MM.1S (cell line): ENCODE data around the gene TMEM169.

ENCODE experiments used
- DNase-seq: peaks from one replicate; pipeline ENCODE4 v3.0.0-alpha.2; 2015
- H2AFZ ChIP-seq: fragments of 300-600 bp; sonication (generic); 2 replicates; pipeline ENCODE4 v1.6.0; 2016; ENCODE audit warnings: antibody characterized with exemption, low read length
- H3F3A ChIP-seq: fragments of 300-600 bp; sonication (generic); 2 replicates; pipeline ENCODE4 v1.6.1; 2016; ENCODE audit warnings: mild to moderate bottlenecking, antibody characterized with exemption, low read length, moderate library complexity, mixed read lengths; ENCODE audit not compliant: insufficient read depth
- H3K27ac ChIP-seq: fragments of 300-600 bp; sonication (generic); 2 replicates; pipeline ENCODE4 v1.5.1; 2016; ENCODE audit warnings: mild to moderate bottlenecking, low read length
- H3K27me3 ChIP-seq: fragments of 300-600 bp; sonication (generic); replicated peaks from 2 replicates; pipeline ENCODE4 v1.6.0; 2016; ENCODE audit warnings: low read length; ENCODE audit not compliant: insufficient read depth
- H3K36me3 ChIP-seq: fragments of 300-600 bp; sonication (generic); replicated peaks from 2 replicates; pipeline ENCODE4 v1.6.1; 2016; ENCODE audit warnings: mild to moderate bottlenecking, low read length, mixed read lengths; ENCODE audit not compliant: insufficient read depth
- H3K4me1 ChIP-seq: fragments of 300-600 bp; sonication (generic); 2 replicates; pipeline ENCODE4 v1.6.1; 2016; ENCODE audit warnings: low read length, mixed read lengths
- H3K4me2 ChIP-seq: fragments of 300-600 bp; sonication (generic); 2 replicates; pipeline ENCODE4 v1.6.0; 2016; ENCODE audit warnings: low read depth, low read length
- H3K4me3 ChIP-seq: fragments of 300-600 bp; sonication (generic); 2 replicates; pipeline ENCODE4 v1.5.1; 2016; ENCODE audit warnings: low read length, mixed read lengths
- H3K79me2 ChIP-seq: fragments of 300-600 bp; sonication (generic); 2 replicates; pipeline ENCODE4 v1.6.1; 2016; ENCODE audit warnings: mixed run types, low read length, mixed read lengths
- H3K9ac ChIP-seq: fragments of 300-600 bp; sonication (generic); 2 replicates; pipeline ENCODE4 v1.6.1; 2016; ENCODE audit warnings: low read length, mixed read lengths
- H3K9me2 ChIP-seq: fragments of 300-600 bp; sonication (generic); replicated peaks from 2 replicates; pipeline ENCODE4 v1.6.1; 2016; ENCODE audit warnings: mild to moderate bottlenecking, low read length, mixed read lengths; ENCODE audit not compliant: insufficient read depth
- H3K9me3 ChIP-seq: fragments of 300-600 bp; sonication (generic); replicated peaks from 2 replicates; pipeline ENCODE4 v1.6.1; 2016; ENCODE audit warnings: mild to moderate bottlenecking, low read length, mixed read lengths; ENCODE audit not compliant: insufficient read depth
- H4K20me1 ChIP-seq: fragments of 300-600 bp; sonication (generic); 2 replicates; pipeline ENCODE4 v1.6.1; 2016; ENCODE audit warnings: mild to moderate bottlenecking, low read length, moderate library complexity, mixed read lengths; ENCODE audit not compliant: insufficient read depth
- CTCF ChIP-seq: fragments of 300-600 bp; sonication (generic); IDR thresholded peaks from 2 replicates; pipeline ENCODE4 v1.5.1; 2016; ENCODE audit warnings: antibody characterized with exemption, low read length, mixed read lengths
- EZH2 ChIP-seq: fragments of 300-600 bp; sonication (generic); optimal IDR thresholded peaks from 2 replicates; pipeline ENCODE3; 2017; ENCODE audit warnings: low read depth, mild to moderate bottlenecking, antibody characterized with exemption, low read length, mixed read lengths
- EZH2phosphoT487 ChIP-seq: fragments of 300-600 bp; sonication (generic); IDR thresholded peaks from 2 replicates; pipeline ENCODE4 v1.6.1; 2018; ENCODE audit warnings: antibody characterized with exemption, low read length

TMEM169 gene

GRCh38 chr2:216064014-216064630 lies 17.6 kb upstream of the TMEM169 start:
- no peaks in the 10 kb centered on the region for H3K9me2 ChIP-seq
- H2AFZ ChIP-seq, result no peak overlapping the region
- H3K9me3 ChIP-seq, result no peaks in the 10 kb centered on the region
- TF ChIP-seq EZH2 (no peak), EZH2phosphoT487 (no peak), CTCF (no peak)
- no peaks in the 10 kb centered on the region for H3K79me2 ChIP-seq
- peaks cover 5% of the 10 kb centered on the region for H3K4me1 ChIP-seq
- no peak overlapping the region for H3K9ac ChIP-seq
- H3K27me3 ChIP-seq, result no peaks in the 10 kb centered on the region
- H3F3A ChIP-seq, result no peaks in the 10 kb centered on the region; the same call in 1 of the 2 replicates
- no peak overlapping the region for H3K4me2 ChIP-seq
- no peaks in the 10 kb centered on the region for H3K36me3 ChIP-seq
- no peak for DNase-seq
- no peaks in the 10 kb centered on the region for H4K20me1 ChIP-seq
- H3K27ac ChIP-seq, result no peak overlapping the region
- H3K4me3 ChIP-seq, result no peak overlapping the region

- Histone ChIP-seq H3K79me2 (no peaks in the 10 kb centered on the region), H3K4me3 (no peak overlapping the region), H3K4me1 (no peaks in the 10 kb centered on the region), H3F3A (no peaks in the 10 kb centered on the region), H3K4me2 (no peak overlapping the region), H3K27me3 (no peaks in the 10 kb centered on the region), H3K36me3 (no peaks in the 10 kb centered on the region), H3K9me2 (no peaks in the 10 kb centered on the region), H3K9ac (no peak overlapping the region), H4K20me1 (no peaks in the 10 kb centered on the region), H3K9me3 (no peaks in the 10 kb centered on the region), H3K27ac (no peak overlapping the region), H2AFZ (no peak overlapping the region)
- no peak for TF ChIP-seq EZH2phosphoT487
- TF ChIP-seq EZH2, result no peak
- TF ChIP-seq CTCF, result no peak
- DNase-seq, result no peak
These were observed 17.1 kb upstream of the TMEM169 start for GRCh38 chr2:216064665-216065064.

DNA sequence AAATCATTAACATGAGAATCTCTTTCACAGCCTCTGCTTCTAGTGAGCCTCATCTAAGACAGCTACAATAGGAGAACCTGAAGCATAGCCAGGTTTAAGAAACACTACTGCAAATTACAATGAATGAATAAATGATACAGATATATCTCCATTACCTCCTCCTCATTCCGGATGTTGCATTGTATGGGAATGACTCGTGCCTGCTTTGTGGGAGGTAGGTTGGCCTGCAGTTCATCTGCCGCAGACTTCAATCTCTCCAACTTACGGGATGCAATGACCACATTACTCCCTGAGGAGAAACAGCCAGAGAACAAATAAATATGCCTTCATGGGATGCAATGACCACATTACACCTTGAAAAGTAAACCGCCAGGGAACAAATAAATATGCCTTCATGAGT lies 15.5 kb upstream of the TMEM169 start:
- Histone ChIP-seq H4K20me1 (no peaks in the 10 kb centered on the region), H3K9me2 (no peaks in the 10 kb centered on the region), H2AFZ (no peak overlapping the region), H3K4me1 (no peaks in the 10 kb centered on the region), H3K4me3 (no peak overlapping the region), H3F3A (no peaks in the 10 kb centered on the region), H3K79me2 (no peaks in the 10 kb centered on the region), H3K9ac (no peak overlapping the region), H3K36me3 (no peaks in the 10 kb centered on the region), H3K27ac (no peak overlapping the region), H3K27me3 (no peaks in the 10 kb centered on the region), H3K4me2 (no peak overlapping the region), H3K9me3 (no peaks in the 10 kb centered on the region)
- DNase-seq, result no peak
- TF ChIP-seq EZH2 (no peak), CTCF (no peak), EZH2phosphoT487 (no peak)
